ENCODE results near the gene RAD51B.

GRCh38 chr14:68446243-68447040 lies 626.9 kb downstream of the RAD51B start:
- TF ChIP-seq POLR2AphosphoS5 (IDR thresholded peaks at IDR 0.05) (no peak), POLR2A (IDR thresholded peaks at IDR 0.05) (no peak), CTCF (IDR thresholded peaks at IDR 0.05) (no peak), EP300 (IDR thresholded peaks at IDR 0.05; ENCODE audit: low read depth) (no peak)
